WI38 (cell line): ENCODE measurements around the gene DAPK2.

Experiments
- H3K4me3 ChIP-seq: 2 replicates; pipeline ENCODE4 v1.5.1; 2011; ENCODE audit warnings: low read depth, mild to moderate bottlenecking, control low read depth, low read length
- TF ChIP-seq, protein P1 (sequence below): IDR thresholded peaks from 2 replicates; pipeline ENCODE4 v1.5.1; 2012; ENCODE audit warnings: low read depth, mild to moderate bottlenecking, control low read depth, low read length

Gene DAPK2

GRCh38 chr15:64003182-64003581, 43.1 kb downstream of the DAPK2 start:
- TF ChIP-seq, protein P1, sequence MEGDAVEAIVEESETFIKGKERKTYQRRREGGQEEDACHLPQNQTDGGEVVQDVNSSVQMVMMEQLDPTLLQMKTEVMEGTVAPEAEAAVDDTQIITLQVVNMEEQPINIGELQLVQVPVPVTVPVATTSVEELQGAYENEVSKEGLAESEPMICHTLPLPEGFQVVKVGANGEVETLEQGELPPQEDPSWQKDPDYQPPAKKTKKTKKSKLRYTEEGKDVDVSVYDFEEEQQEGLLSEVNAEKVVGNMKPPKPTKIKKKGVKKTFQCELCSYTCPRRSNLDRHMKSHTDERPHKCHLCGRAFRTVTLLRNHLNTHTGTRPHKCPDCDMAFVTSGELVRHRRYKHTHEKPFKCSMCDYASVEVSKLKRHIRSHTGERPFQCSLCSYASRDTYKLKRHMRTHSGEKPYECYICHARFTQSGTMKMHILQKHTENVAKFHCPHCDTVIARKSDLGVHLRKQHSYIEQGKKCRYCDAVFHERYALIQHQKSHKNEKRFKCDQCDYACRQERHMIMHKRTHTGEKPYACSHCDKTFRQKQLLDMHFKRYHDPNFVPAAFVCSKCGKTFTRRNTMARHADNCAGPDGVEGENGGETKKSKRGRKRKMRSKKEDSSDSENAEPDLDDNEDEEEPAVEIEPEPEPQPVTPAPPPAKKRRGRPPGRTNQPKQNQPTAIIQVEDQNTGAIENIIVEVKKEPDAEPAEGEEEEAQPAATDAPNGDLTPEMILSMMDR, result no peak
- no peak overlapping the region for H3K4me3 ChIP-seq

GRCh38 chr15:64001148-64001547, 45.1 kb downstream of the DAPK2 start:
- TF ChIP-seq, protein P1, result no peak
- H3K4me3 ChIP-seq, result no peak overlapping the region

DNA sequence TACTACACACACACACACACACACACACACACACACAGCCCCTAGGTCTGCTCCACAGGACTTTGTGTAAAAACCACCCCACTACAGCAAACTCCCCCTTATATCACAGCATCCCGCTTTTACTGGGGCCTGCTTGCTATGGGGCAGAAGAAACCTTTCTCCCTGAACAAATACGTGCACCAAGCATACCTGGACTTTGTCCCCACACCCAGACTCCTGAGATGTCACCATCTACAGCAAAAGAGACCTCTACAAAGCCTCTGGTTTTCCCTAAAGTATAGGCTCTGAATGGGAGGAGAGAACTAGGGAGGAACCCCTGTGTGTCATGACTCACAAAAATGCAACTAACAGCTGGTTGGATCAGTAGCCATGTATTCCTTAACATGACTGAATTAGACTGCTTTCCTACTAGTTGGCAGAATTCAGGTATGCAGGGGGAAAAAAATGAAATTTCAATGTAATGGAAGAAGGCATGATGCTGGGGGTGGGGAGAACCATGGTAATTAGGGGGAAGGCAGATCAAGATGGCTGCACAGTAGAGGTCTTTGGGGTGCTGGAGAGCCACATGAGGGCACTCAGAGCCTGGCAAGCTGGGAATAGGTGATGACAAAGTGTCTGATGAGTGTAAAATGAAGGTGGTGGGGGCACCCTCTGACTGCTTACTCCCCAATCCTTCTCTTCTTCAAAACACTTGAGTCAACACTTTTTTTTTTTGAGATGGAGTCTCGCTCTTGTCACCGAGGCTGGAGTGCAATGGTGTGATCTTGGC, 45.9 kb downstream of the DAPK2 start:
- TF ChIP-seq, protein P1, result no peak
- H3K4me3 ChIP-seq, result no peak overlapping the region

GRCh38 chr15:63999177-63999576, 47.1 kb downstream of the DAPK2 start:
- TF ChIP-seq, protein P1, result no peak
- no peak overlapping the region for H3K4me3 ChIP-seq

GRCh38 chr15:63998489-63998888, 47.8 kb downstream of the DAPK2 start:
- TF ChIP-seq, protein P1, result no peak
- H3K4me3 ChIP-seq, result no peak overlapping the region

- TF ChIP-seq, protein P1, result no peak
- H3K4me3 ChIP-seq, result no peak overlapping the region
Observed at GRCh38 chr15:63997715-63998442, 48.4 kb downstream of the DAPK2 start.

DNA sequence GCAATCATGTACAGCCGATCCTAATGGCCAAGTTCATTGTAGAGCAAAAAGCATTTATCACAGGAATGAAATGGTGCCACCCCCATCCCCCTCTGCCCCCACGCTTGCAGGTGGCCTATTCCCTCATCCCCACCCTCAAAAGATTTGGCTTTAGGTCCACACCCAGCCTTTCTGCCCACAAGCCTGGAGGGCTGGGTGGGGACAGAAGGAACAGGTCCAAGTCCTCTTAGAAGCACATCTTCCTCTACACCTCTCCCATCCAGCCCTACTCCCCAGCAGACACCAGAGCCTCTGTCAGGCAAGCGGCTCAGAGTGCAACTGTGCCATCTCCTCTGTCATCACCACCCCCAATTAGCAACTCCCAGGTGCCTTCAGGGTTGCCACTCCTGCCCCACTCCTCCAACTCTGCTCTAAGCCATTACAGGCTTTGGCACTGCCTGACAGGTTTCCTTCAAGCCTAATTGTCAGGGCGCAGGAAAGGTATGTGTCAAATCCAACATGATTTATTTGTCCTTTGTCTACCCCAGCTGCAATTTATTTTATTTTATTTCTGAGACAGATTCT, 49.4 kb downstream of the DAPK2 start:
- H3K4me3 ChIP-seq, result no peak overlapping the region
- TF ChIP-seq, protein P1, result no peak
